Keratinocyte (primary cell): ENCODE data around the gene CACNA1C.

Experiments used
- CTCF ChIP-seq, 3 experiments: IDR thresholded peaks in 1 of 3; conservative IDR thresholded peaks in 1 of 3; optimal IDR thresholded peaks in 1 of 3; 2 replicates in 2 of 3; 3 replicates in 1 of 3; pipeline versions ENCODE3 to v1.5.1; 2011; ENCODE audit warnings: low read length in 3 of 3, mild to moderate bottlenecking in 3 of 3, moderate library complexity in 2 of 3, control low read depth in 1 of 3, inconsistent platforms in 1 of 3; ENCODE audit not compliant: insufficient read depth in 2 of 3; ENCODE audit errors: extremely low read depth in 1 of 3
- EZH2 ChIP-seq: IDR thresholded peaks from one replicate; pipeline ENCODE4 v1.6.1; 2012; ENCODE audit warnings: inconsistent platforms, mild to moderate bottlenecking, low read length, moderate library complexity

GRCh38 chr12:2622460-2622859 lies 569.7 kb downstream of the CACNA1C start:
- TF ChIP-seq CTCF (optimal IDR thresholded peaks at IDR 0.05 in 1 of 3, IDR thresholded peaks at IDR 0.05 in 1 of 3, conservative IDR thresholded peaks at IDR 0.05 in 1 of 3; ENCODE audit: extremely low read depth in 1 of 3, insufficient read depth in 2 of 3, low read length in 3 of 3) (no peak), EZH2 (no peak)
